Karpas-422 (cell line): ENCODE results near the gene ZNF592. TPM values are rescaled to one million over a fixed set of nuclear protein-coding genes. Genes with fewer than 3 reads are reported as not detected.

Experiments
- DNase-seq: peaks from one replicate; pipeline ENCODE4 v3.0.0-alpha.2; 2015
- H2AFZ ChIP-seq: fragments of 200-600 bp; sonication (generic); 2 replicates; pipeline ENCODE4 v1.6.1; 2014; ENCODE audit warnings: antibody characterized with exemption, low read length, mixed read lengths
- H3K27ac ChIP-seq: fragments of 200-600 bp; sonication (generic); 2 replicates; pipeline ENCODE4 v1.5.1; 2014; ENCODE audit warnings: mild to moderate bottlenecking, low read length, moderate library complexity
- H3K27me3 ChIP-seq: fragments of 200-600 bp; sonication (generic); 2 replicates; pipeline ENCODE4 v1.6.1; 2014; ENCODE audit warnings: low read length, mixed read lengths
- H3K36me3 ChIP-seq: fragments of 200-600 bp; sonication (generic); 2 replicates; pipeline ENCODE4 v1.6.1; 2014; ENCODE audit warnings: low read length, mixed read lengths; ENCODE audit not compliant: insufficient read depth
- H3K4me1 ChIP-seq: fragments of 200-600 bp; sonication (generic); 2 replicates; pipeline ENCODE4 v1.6.1; 2014; ENCODE audit warnings: mild to moderate bottlenecking, low read length, mixed read lengths
- H3K4me2 ChIP-seq: fragments of 200-600 bp; sonication (generic); 2 replicates; pipeline ENCODE4 v1.6.1; 2014; ENCODE audit warnings: low read length, low read depth, mild to moderate bottlenecking; ENCODE audit not compliant: poor library complexity, severe bottlenecking
- H3K4me3 ChIP-seq: fragments of 200-600 bp; sonication (generic); 2 replicates; pipeline ENCODE4 v1.5.1; 2014; ENCODE audit warnings: mild to moderate bottlenecking, antibody characterized with exemption, low read length, mixed read lengths
- H3K79me2 ChIP-seq: fragments of 200-600 bp; sonication (generic); 2 replicates; pipeline ENCODE4 v1.6.1; 2014; ENCODE audit warnings: mild to moderate bottlenecking, low read length, mixed read lengths
- H3K9ac ChIP-seq: fragments of 200-600 bp; sonication (generic); 2 replicates; pipeline ENCODE4 v1.6.0; 2014; ENCODE audit warnings: low read length
- H3K9me2 ChIP-seq: fragments of 200-600 bp; sonication (generic), shearing (Covaris generic); replicated peaks from 2 replicates; pipeline ENCODE4 v1.6.0; 2014; ENCODE audit warnings: mild to moderate bottlenecking, low read length, moderate library complexity; ENCODE audit not compliant: insufficient read depth
- H3K9me3 ChIP-seq: fragments of 300-700, 200-600 bp; sonication (generic); 2 replicates; pipeline ENCODE4 v1.6.1; 2014; ENCODE audit warnings: low read length, mixed read lengths
- H4K20me1 ChIP-seq: fragments of 200-600 bp; sonication (generic); 2 replicates; pipeline ENCODE4 v1.6.1; 2014; ENCODE audit warnings: mild to moderate bottlenecking, antibody characterized with exemption, low read length, low read depth; ENCODE audit not compliant: insufficient read depth
- total RNA-seq: library from RNA; depleted of rRNA; stranded (reverse); fragments of >200 nt; shearing (Covaris generic); gene quantifications from 2 replicates; pipeline ENCODE4 v1.2.3, GENCODE V29; 2014; ENCODE audit warnings: low replicate concordance

The ZNF592 gene
- total RNA-seq, 1 experiment from 2014 or later = 15.5 TPM

GRCh38 chr15:84773716-84774115 is 25.3 kb downstream of the ZNF592 start:
- H3K27me3 ChIP-seq = no peaks in the 10 kb centered on the region
- peak; percentile 70 for DNase-seq
- H3K9me2 ChIP-seq = no peaks in the 10 kb centered on the region
- peak overlapping the region; percentile 72 for H3K27ac ChIP-seq
- H3K9ac ChIP-seq = peak overlapping the region; percentile 13; the same call in 1 of the 2 replicates
- H3K36me3 ChIP-seq = peaks cover 10% of the 10 kb centered on the region; the same call in 1 of the 2 replicates
- H3K79me2 ChIP-seq = peaks cover 96% of the 10 kb centered on the region
- peaks cover 5% of the 10 kb centered on the region; the same call in 1 of the 2 replicates for H4K20me1 ChIP-seq
- 0 out of 2 replicates have a peak overlapping the region, but pooled peaks have one; percentile 9 for H3K4me3 ChIP-seq
- no peaks in the 10 kb centered on the region for H3K9me3 ChIP-seq
- no peak overlapping the region for H2AFZ ChIP-seq
- peak overlapping the region; percentile 42 for H3K4me2 ChIP-seq
- H3K4me1 ChIP-seq = peaks cover 23% of the 10 kb centered on the region

GRCh38 chr15:84775867-84776449 is 27.6 kb downstream of the ZNF592 start:
- no peak for DNase-seq
- Histone ChIP-seq H3K27ac (no peak overlapping the region), H3K9ac (no peak overlapping the region), H3K4me1 (peaks cover 23% of the 10 kb centered on the region), H3K4me3 (no peak overlapping the region), H3K9me3 (no peaks in the 10 kb centered on the region), H3K9me2 (no peaks in the 10 kb centered on the region), H3K36me3 (peaks cover 15% of the 10 kb centered on the region; the same call in 1 of the 2 replicates), H3K4me2 (no peak overlapping the region), H4K20me1 (peaks cover 5% of the 10 kb centered on the region; the same call in 1 of the 2 replicates), H3K27me3 (no peaks in the 10 kb centered on the region), H3K79me2 (peaks cover 92% of the 10 kb centered on the region), H2AFZ (no peak overlapping the region)

- H3K9me3 ChIP-seq = no peaks in the 10 kb centered on the region
- DNase-seq = no peak
- H3K4me3 ChIP-seq = no peak overlapping the region
- peaks cover 11% of the 10 kb centered on the region for H3K4me1 ChIP-seq
- H4K20me1 ChIP-seq = peaks cover 5% of the 10 kb centered on the region; the same call in 1 of the 2 replicates
- no peak overlapping the region for H3K9ac ChIP-seq
- no peak overlapping the region for H3K4me2 ChIP-seq
- peaks cover 92% of the 10 kb centered on the region for H3K79me2 ChIP-seq
- no peak overlapping the region for H2AFZ ChIP-seq
- no peak overlapping the region for H3K27ac ChIP-seq
- peaks cover 25% of the 10 kb centered on the region; the same call in 1 of the 2 replicates for H3K36me3 ChIP-seq
- no peaks in the 10 kb centered on the region for H3K27me3 ChIP-seq
- no peaks in the 10 kb centered on the region for H3K9me2 ChIP-seq
Observed at GRCh38 chr15:84778194-84778593, 29.8 kb downstream of the ZNF592 start.

- no peak overlapping the region for H3K9ac ChIP-seq
- no peak overlapping the region for H3K4me3 ChIP-seq
- H3K79me2 ChIP-seq = peaks cover 91% of the 10 kb centered on the region
- no peaks in the 10 kb centered on the region for H4K20me1 ChIP-seq
- no peak for DNase-seq
- no peak overlapping the region for H2AFZ ChIP-seq
- H3K27me3 ChIP-seq = no peaks in the 10 kb centered on the region
- H3K4me1 ChIP-seq = no peaks in the 10 kb centered on the region
- H3K9me3 ChIP-seq = no peaks in the 10 kb centered on the region
- H3K36me3 ChIP-seq = peaks cover 22% of the 10 kb centered on the region; the same call in 1 of the 2 replicates
- no peak overlapping the region for H3K4me2 ChIP-seq
- H3K27ac ChIP-seq = no peak overlapping the region
- H3K9me2 ChIP-seq = no peaks in the 10 kb centered on the region
Observed at GRCh38 chr15:84780492-84780891, 32.1 kb downstream of the ZNF592 start.

GRCh38 chr15:84781495-84781894 is 33.1 kb downstream of the ZNF592 start:
- no peak overlapping the region for H2AFZ ChIP-seq
- no peak for DNase-seq
- no peak overlapping the region for H3K9ac ChIP-seq
- no peaks in the 10 kb centered on the region for H4K20me1 ChIP-seq
- H3K4me2 ChIP-seq = no peak overlapping the region
- H3K9me2 ChIP-seq = no peaks in the 10 kb centered on the region
- no peaks in the 10 kb centered on the region for H3K27me3 ChIP-seq
- no peak overlapping the region for H3K27ac ChIP-seq
- H3K4me3 ChIP-seq = no peak overlapping the region
- peaks cover 91% of the 10 kb centered on the region for H3K79me2 ChIP-seq
- no peaks in the 10 kb centered on the region for H3K4me1 ChIP-seq
- peaks cover 22% of the 10 kb centered on the region; the same call in 1 of the 2 replicates for H3K36me3 ChIP-seq
- H3K9me3 ChIP-seq = no peaks in the 10 kb centered on the region

- Histone ChIP-seq H3K4me1 (no peaks in the 10 kb centered on the region), H3K79me2 (peaks cover 91% of the 10 kb centered on the region), H3K9ac (no peak overlapping the region), H3K4me2 (no peak overlapping the region), H3K9me3 (no peaks in the 10 kb centered on the region), H3K27me3 (no peaks in the 10 kb centered on the region), H4K20me1 (no peaks in the 10 kb centered on the region), H3K9me2 (no peaks in the 10 kb centered on the region), H3K27ac (no peak overlapping the region), H3K36me3 (peaks cover 22% of the 10 kb centered on the region; the same call in 1 of the 2 replicates), H2AFZ (no peak overlapping the region), H3K4me3 (no peak overlapping the region)
- DNase-seq = no peak
Observed at GRCh38 chr15:84782346-84782745, 34.0 kb downstream of the ZNF592 start.

- Histone ChIP-seq H3K9me2 (no peaks in the 10 kb centered on the region), H3K4me2 (no peak overlapping the region), H3K27ac (no peak overlapping the region), H3K9ac (no peak overlapping the region), H3K79me2 (peaks cover 91% of the 10 kb centered on the region), H3K27me3 (no peaks in the 10 kb centered on the region), H3K36me3 (peaks cover 24% of the 10 kb centered on the region), H2AFZ (no peak overlapping the region), H3K4me3 (no peak overlapping the region), H3K4me1 (no peaks in the 10 kb centered on the region), H3K9me3 (no peaks in the 10 kb centered on the region), H4K20me1 (no peaks in the 10 kb centered on the region)
- no peak for DNase-seq
Observed at GRCh38 chr15:84783493-84784251, 35.3 kb downstream of the ZNF592 start.

GRCh38 chr15:84784262-84784661 is 35.9 kb downstream of the ZNF592 start:
- Histone ChIP-seq H3K27me3 (no peaks in the 10 kb centered on the region), H3K4me3 (no peak overlapping the region), H3K4me1 (peaks cover 2% of the 10 kb centered on the region; the same call in 1 of the 2 replicates), H3K4me2 (no peak overlapping the region), H3K79me2 (peaks cover 92% of the 10 kb centered on the region), H3K27ac (no peak overlapping the region), H3K9ac (no peak overlapping the region), H3K9me2 (no peaks in the 10 kb centered on the region), H2AFZ (no peak overlapping the region), H3K9me3 (no peaks in the 10 kb centered on the region), H4K20me1 (peaks cover 4% of the 10 kb centered on the region; the same call in 1 of the 2 replicates), H3K36me3 (peaks cover 24% of the 10 kb centered on the region)
- DNase-seq = no peak
